Liver (tissue), 9 donors: Measurements from ENCODE around the gene MYB. TPM values are rescaled to one million over a fixed set of nuclear protein-coding genes. Genes with fewer than 3 reads are reported as not detected.

ENCODE experiments used
- DNase-seq: peaks from one replicate; pipeline ENCODE4 v3.0.0-alpha.2; 2017; ENCODE audit warnings: low spot score
- H3K27ac ChIP-seq, 2 donors: one replicate each; pipeline ENCODE4 v1.7.0; 2013; ENCODE audit warnings: inconsistent platforms in 2 of 2, low read length in 2 of 2, control low read depth in 1 of 2, low read depth in 1 of 2, mild to moderate bottlenecking in 1 of 2
- H3K27me3 ChIP-seq, 4 donors: one replicate each; pipeline versions ENCODE4 v1.6.1 to v1.7.0; 2013; ENCODE audit warnings: low read length in 3 of 4, inconsistent platforms in 1 of 4, mild to moderate bottlenecking in 1 of 4, moderate library complexity in 1 of 4; ENCODE audit not compliant: control insufficient read depth in 4 of 4, insufficient read depth in 4 of 4
- H3K36me3 ChIP-seq, 4 donors: one replicate each; pipeline versions ENCODE4 v1.6.1 to v1.7.0; 2013; ENCODE audit warnings: low read length in 3 of 4, mild to moderate bottlenecking in 3 of 4, low read depth in 1 of 4, moderate library complexity in 1 of 4; ENCODE audit not compliant: control insufficient read depth in 4 of 4, insufficient read depth in 3 of 4
- H3K4me1 ChIP-seq, 4 donors: one replicate each; pipeline versions ENCODE4 v1.6.1 to v1.7.0; 2013; ENCODE audit warnings: low read length in 3 of 4, mild to moderate bottlenecking in 3 of 4, moderate library complexity in 1 of 4; ENCODE audit not compliant: control insufficient read depth in 4 of 4, insufficient read depth in 4 of 4
- H3K4me3 ChIP-seq, 3 donors: one replicate each; pipeline versions ENCODE4 v1.6.1 to v1.7.0; 2013; ENCODE audit warnings: low read length in 3 of 3, control low read depth in 1 of 3, low read depth in 1 of 3, mild to moderate bottlenecking in 1 of 3
- H3K9ac ChIP-seq, 2 donors: one replicate each; pipeline ENCODE4 v1.7.0; 2013; ENCODE audit warnings: low read length in 2 of 2, mild to moderate bottlenecking in 2 of 2, moderate library complexity in 2 of 2, control low read depth in 1 of 2, low read depth in 1 of 2
- H3K9me3 ChIP-seq, 4 donors: one replicate each; pipeline versions ENCODE4 v1.6.1 to v1.7.0; 2013; ENCODE audit warnings: low read length in 3 of 4; ENCODE audit not compliant: control insufficient read depth in 4 of 4
- ATF3 ChIP-seq: IDR thresholded peaks from 2 replicates; pipeline ENCODE4 v1.6.1; 2016; ENCODE audit warnings: antibody characterized with exemption
- EGR1 ChIP-seq, 2 donors: IDR thresholded peaks; 2 replicates each; pipeline ENCODE4 v1.6.1; 2016 to 2018; ENCODE audit warnings: antibody characterized with exemption in 2 of 2, low read depth in 2 of 2
- FOXA1 ChIP-seq: IDR thresholded peaks from 2 replicates; pipeline ENCODE4 v1.6.1; 2016; ENCODE audit warnings: antibody characterized with exemption
- FOXA2 ChIP-seq: IDR thresholded peaks from 2 replicates; pipeline ENCODE4 v1.6.1; 2016; ENCODE audit warnings: antibody characterized with exemption
- GABPA ChIP-seq, 2 donors: IDR thresholded peaks in 1 of 2; conservative IDR thresholded peaks in 1 of 2; 2 replicates each; pipeline ENCODE4 v1.6.1; 2016; ENCODE audit warnings: antibody characterized with exemption in 2 of 2, mild to moderate bottlenecking in 1 of 2, moderate library complexity in 1 of 2
- HNF4A ChIP-seq, 2 donors: conservative IDR thresholded peaks; 2 replicates each; pipeline ENCODE4 v1.6.1; 2016; ENCODE audit warnings: antibody characterized with exemption in 2 of 2, mild to moderate bottlenecking in 2 of 2
- HNF4G ChIP-seq: IDR thresholded peaks from 2 replicates; pipeline ENCODE4 v1.6.1; 2016; ENCODE audit warnings: antibody characterized with exemption
- JUND ChIP-seq, 2 donors: IDR thresholded peaks; 2 replicates each; pipeline ENCODE4 v1.6.1; 2016; ENCODE audit warnings: antibody characterized with exemption in 2 of 2
- MAX ChIP-seq: IDR thresholded peaks from 2 replicates; pipeline ENCODE4 v1.6.1; 2016; ENCODE audit warnings: antibody characterized with exemption
- NR2F2 ChIP-seq: IDR thresholded peaks from 2 replicates; pipeline ENCODE4 v1.6.1; 2016; ENCODE audit warnings: antibody characterized with exemption
- RAD21 ChIP-seq, 2 donors: IDR thresholded peaks; 2 replicates each; pipeline ENCODE4 v1.6.1; 2016; ENCODE audit warnings: antibody characterized with exemption in 2 of 2, mild to moderate bottlenecking in 2 of 2
- RXRA ChIP-seq, 2 donors: IDR thresholded peaks; 2 replicates each; pipeline ENCODE4 v1.6.1; 2017 to 2018; ENCODE audit warnings: antibody characterized with exemption in 2 of 2, mild to moderate bottlenecking in 1 of 2
- SP1 ChIP-seq: IDR thresholded peaks from 2 replicates; pipeline ENCODE4 v1.6.1; 2018; ENCODE audit warnings: antibody characterized with exemption, mild to moderate bottlenecking
- TAF1 ChIP-seq: conservative IDR thresholded peaks from 2 replicates; pipeline ENCODE4 v1.6.1; 2016; ENCODE audit warnings: antibody characterized with exemption, mild to moderate bottlenecking
- YY1 ChIP-seq: IDR thresholded peaks from 2 replicates; pipeline ENCODE4 v1.6.1; 2016; ENCODE audit warnings: antibody characterized with exemption, mild to moderate bottlenecking
- WGBS: extraction: QIAGEN DNeasy Blood & Tissue Kit; methylation state at CpG from one replicate; pipeline ENCODE4 v1.1.7; 2013; 5-methylcytosine and 5-hydroxymethylcytosine counted together
- polyA plus RNA-seq, 2 donors: library from polyadenylated mRNA; stranded (reverse) in 1 of 2; unstranded in 1 of 2; fragments of 200-250 nt in 1 of 2; fragments of >200 nt in 1 of 2; fragmentation: Nextera tagmentation in 1 of 2; extraction: Ambion mirVana in 1 of 2; gene quantifications; one replicate each; pipeline versions ENCODE4 v1.2.1 to v1.2.3, GENCODE V29; 2013 to 2015
- total RNA-seq, 2 donors: library from RNA; depleted of rRNA; stranded (reverse); fragments of >200 nt; gene quantifications; one replicate each; pipeline ENCODE4 v1.2.3, GENCODE V29; 2014
- TF ChIP-seq, protein P1 (sequence below): fragments of 150-350 bp; IDR thresholded peaks from 2 replicates; pipeline ENCODE4 v1.5.1; 2017; ENCODE audit warnings: improper control_type of control experiment, low read depth, low read length; ENCODE audit not compliant: missing input control
- TF ChIP-seq, protein P2 (sequence below): IDR thresholded peaks from 2 replicates; pipeline ENCODE4 v1.6.1; 2016; ENCODE audit warnings: antibody characterized with exemption, mild to moderate bottlenecking
- donor health status: healthy.
- donor health status: healthy.
- donor health status: healthy.
- donor health status: healthy.
- donor health status: healthy.

The MYB gene
- total and polyA plus RNA-seq, 4 donors = 0.08 to 19.8 (median 0.11) TPM

DNA sequence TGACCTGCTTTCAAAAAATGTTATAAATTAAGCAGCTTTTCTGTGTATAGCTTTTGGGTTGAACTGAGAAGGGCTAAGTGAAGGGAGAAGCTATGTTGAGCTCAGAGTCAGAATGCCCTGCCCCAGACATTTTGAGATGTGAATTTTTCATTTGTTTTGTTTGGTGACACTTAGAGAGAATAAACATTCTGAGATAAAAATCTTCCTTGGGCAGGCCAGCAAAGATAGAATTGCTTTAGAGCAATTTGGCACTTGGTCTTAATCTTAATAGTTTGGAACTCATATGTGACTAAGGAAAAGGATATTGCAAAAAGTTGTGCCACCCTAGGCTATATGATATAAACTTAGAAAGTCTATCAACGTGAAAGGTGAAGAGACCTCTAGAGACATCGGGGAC, 30.2 kb downstream of the MYB start:
- H3K9me3 ChIP-seq = no peaks in the 10 kb centered on the region
- no peaks in the 10 kb centered on the region for H3K36me3 ChIP-seq
- DNase-seq = no peak
- H3K27me3 ChIP-seq = no peaks in the 10 kb centered on the region
- 87% methylated on average over 2 of the region's 2 CpGs for WGBS
- TF ChIP-seq ATF3 (no peak), HNF4A (conservative IDR thresholded peaks at IDR 0.05) (no peak), GABPA (IDR thresholded peaks at IDR 0.05 in 1 of 2, conservative IDR thresholded peaks at IDR 0.05 in 1 of 2) (no peak), SP1 (no peak), RXRA (IDR thresholded peaks at IDR 0.05) (no peak), FOXA2 (no peak), YY1 (no peak), RAD21 (IDR thresholded peaks at IDR 0.05) (no peak), NR2F2 (no peak), MAX (no peak), HNF4G (no peak), JUND (IDR thresholded peaks at IDR 0.05) (no peak), TAF1 (no peak), EGR1 (IDR thresholded peaks at IDR 0.05; ENCODE audit: low read depth in 2 of 2) (no peak)
- TF ChIP-seq, protein P1, sequence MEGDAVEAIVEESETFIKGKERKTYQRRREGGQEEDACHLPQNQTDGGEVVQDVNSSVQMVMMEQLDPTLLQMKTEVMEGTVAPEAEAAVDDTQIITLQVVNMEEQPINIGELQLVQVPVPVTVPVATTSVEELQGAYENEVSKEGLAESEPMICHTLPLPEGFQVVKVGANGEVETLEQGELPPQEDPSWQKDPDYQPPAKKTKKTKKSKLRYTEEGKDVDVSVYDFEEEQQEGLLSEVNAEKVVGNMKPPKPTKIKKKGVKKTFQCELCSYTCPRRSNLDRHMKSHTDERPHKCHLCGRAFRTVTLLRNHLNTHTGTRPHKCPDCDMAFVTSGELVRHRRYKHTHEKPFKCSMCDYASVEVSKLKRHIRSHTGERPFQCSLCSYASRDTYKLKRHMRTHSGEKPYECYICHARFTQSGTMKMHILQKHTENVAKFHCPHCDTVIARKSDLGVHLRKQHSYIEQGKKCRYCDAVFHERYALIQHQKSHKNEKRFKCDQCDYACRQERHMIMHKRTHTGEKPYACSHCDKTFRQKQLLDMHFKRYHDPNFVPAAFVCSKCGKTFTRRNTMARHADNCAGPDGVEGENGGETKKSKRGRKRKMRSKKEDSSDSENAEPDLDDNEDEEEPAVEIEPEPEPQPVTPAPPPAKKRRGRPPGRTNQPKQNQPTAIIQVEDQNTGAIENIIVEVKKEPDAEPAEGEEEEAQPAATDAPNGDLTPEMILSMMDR = no peak
- TF ChIP-seq, protein P2, sequence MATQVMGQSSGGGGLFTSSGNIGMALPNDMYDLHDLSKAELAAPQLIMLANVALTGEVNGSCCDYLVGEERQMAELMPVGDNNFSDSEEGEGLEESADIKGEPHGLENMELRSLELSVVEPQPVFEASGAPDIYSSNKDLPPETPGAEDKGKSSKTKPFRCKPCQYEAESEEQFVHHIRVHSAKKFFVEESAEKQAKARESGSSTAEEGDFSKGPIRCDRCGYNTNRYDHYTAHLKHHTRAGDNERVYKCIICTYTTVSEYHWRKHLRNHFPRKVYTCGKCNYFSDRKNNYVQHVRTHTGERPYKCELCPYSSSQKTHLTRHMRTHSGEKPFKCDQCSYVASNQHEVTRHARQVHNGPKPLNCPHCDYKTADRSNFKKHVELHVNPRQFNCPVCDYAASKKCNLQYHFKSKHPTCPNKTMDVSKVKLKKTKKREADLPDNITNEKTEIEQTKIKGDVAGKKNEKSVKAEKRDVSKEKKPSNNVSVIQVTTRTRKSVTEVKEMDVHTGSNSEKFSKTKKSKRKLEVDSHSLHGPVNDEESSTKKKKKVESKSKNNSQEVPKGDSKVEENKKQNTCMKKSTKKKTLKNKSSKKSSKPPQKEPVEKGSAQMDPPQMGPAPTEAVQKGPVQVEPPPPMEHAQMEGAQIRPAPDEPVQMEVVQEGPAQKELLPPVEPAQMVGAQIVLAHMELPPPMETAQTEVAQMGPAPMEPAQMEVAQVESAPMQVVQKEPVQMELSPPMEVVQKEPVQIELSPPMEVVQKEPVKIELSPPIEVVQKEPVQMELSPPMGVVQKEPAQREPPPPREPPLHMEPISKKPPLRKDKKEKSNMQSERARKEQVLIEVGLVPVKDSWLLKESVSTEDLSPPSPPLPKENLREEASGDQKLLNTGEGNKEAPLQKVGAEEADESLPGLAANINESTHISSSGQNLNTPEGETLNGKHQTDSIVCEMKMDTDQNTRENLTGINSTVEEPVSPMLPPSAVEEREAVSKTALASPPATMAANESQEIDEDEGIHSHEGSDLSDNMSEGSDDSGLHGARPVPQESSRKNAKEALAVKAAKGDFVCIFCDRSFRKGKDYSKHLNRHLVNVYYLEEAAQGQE = no peak
- no peaks in the 10 kb centered on the region for H3K4me1 ChIP-seq
- H3K27ac ChIP-seq = no peak overlapping the region
- no peak overlapping the region for H3K9ac ChIP-seq
- H3K4me3 ChIP-seq = no peak overlapping the region

GRCh38 chr6:135212020-135212806, 31.1 kb downstream of the MYB start:
- WGBS = 65% methylated on average over 3 of the region's 3 CpGs
- TF ChIP-seq FOXA1 (no peak), HNF4A (conservative IDR thresholded peaks at IDR 0.05) (no peak), JUND (IDR thresholded peaks at IDR 0.05) (no peak), TAF1 (no peak), RAD21 (IDR thresholded peaks at IDR 0.05) (no peak), ATF3 (no peak), NR2F2 (no peak), YY1 (no peak)
- TF ChIP-seq, protein P2 = no peak
- Histone ChIP-seq H3K4me1 (no peaks in the 10 kb centered on the region), H3K36me3 (no peaks in the 10 kb centered on the region), H3K9ac (no peak overlapping the region), H3K4me3 (no peak overlapping the region), H3K27me3 (no peaks in the 10 kb centered on the region), H3K27ac (no peak overlapping the region), H3K9me3 (no peaks in the 10 kb centered on the region)
- DNase-seq = no peak
